Endothelial cell of umbilical vein (primary cell): ENCODE measurements around the gene KRTAP4-8. TPM values are rescaled to one million over a fixed set of nuclear protein-coding genes. Genes with fewer than 3 reads are reported as not detected.

Experiments
- BruUV-seq: library from RNA; stranded (reverse); fragments of 400-500 nt; replicated peaks from 2 replicates; lab custom pipeline; 2021; lab: Mats Ljungman, UMichigan
- CTCF ChIA-PET: fragments of 300-600, 350-600 bp; sonication (Branson Sonifier 250); formaldehyde crosslinking; loops from one replicate; lab custom pipeline; 2021; ENCODE audit warnings: antibody characterized with exemption, inconsistent platforms; lab: Charles Lee
- POLR2A ChIA-PET: fragments of 300-600, 350-600 bp; sonication (Branson Sonifier 250); formaldehyde crosslinking; loops from one replicate; lab custom pipeline; 2021; ENCODE audit warnings: antibody characterized with exemption, inconsistent platforms; lab: Charles Lee
- DNase-seq: peaks from one replicate; pipeline ENCODE4 v3.0.0-alpha.2; 2011; ENCODE audit warnings: low read depth, low spot score
- FAIRE-seq: peaks from 2 replicates; lab custom pipeline; 2011; peaks lifted over from hg19 to GRCh38; lab: Jason Lieb, UNC
- H2AFZ ChIP-seq: 2 replicates; pipeline ENCODE4 v1.6.0; 2012; ENCODE audit warnings: low read depth, low read length, control low read depth, inconsistent platforms
- H3K27ac ChIP-seq: 2 replicates; pipeline ENCODE4 v1.5.1; 2011; ENCODE audit warnings: low read depth, mild to moderate bottlenecking, control low read depth, low read length, moderate library complexity; ENCODE audit not compliant: insufficient read depth
- H3K27me3 ChIP-seq, 2 experiments: 2 replicates each; pipeline versions ENCODE4 v1.6.0 to v1.6.1; 2011; ENCODE audit warnings: low read length in 2 of 2, mixed read lengths in 1 of 2; ENCODE audit not compliant: control insufficient read depth in 2 of 2, insufficient read depth in 2 of 2
- H3K36me3 ChIP-seq, 2 experiments: 2 replicates in 1 of 2; 3 replicates in 1 of 2; pipeline ENCODE4 v1.5.1; 2011; ENCODE audit warnings: low read length in 2 of 2, mild to moderate bottlenecking in 1 of 2, moderate library complexity in 1 of 2; ENCODE audit not compliant: control insufficient read depth in 2 of 2, insufficient read depth in 2 of 2; ENCODE audit errors: extremely low read depth in 1 of 2
- H3K4me1 ChIP-seq: 3 replicates; pipeline ENCODE4 v1.5.1; 2011; ENCODE audit warnings: mild to moderate bottlenecking, low read length; ENCODE audit not compliant: control insufficient read depth, insufficient read depth; ENCODE audit errors: extremely low read depth
- H3K4me2 ChIP-seq: 2 replicates; pipeline ENCODE4 v1.6.1; 2011; ENCODE audit warnings: low read length, control low read depth, mixed read lengths; ENCODE audit not compliant: insufficient read depth
- H3K4me3 ChIP-seq, 3 experiments: fragments of 200-600 bp in 1 of 3; sonication (generic), shearing (Covaris generic) in 1 of 3; replicated peaks in 1 of 3; 2 replicates each; pipeline ENCODE4 v1.5.1; 2011 to 2016; ENCODE audit warnings: control low read depth in 3 of 3, low read length in 3 of 3, mild to moderate bottlenecking in 2 of 3, inconsistent platforms in 1 of 3, low read depth in 1 of 3, moderate library complexity in 1 of 3; ENCODE audit not compliant: insufficient read depth in 1 of 3
- H3K79me2 ChIP-seq: 2 replicates; pipeline ENCODE4 v1.6.0; 2012; ENCODE audit warnings: low read length, inconsistent platforms; ENCODE audit not compliant: control insufficient read depth, insufficient read depth
- H3K9ac ChIP-seq: replicated peaks from 2 replicates; pipeline ENCODE3; 2011; ENCODE audit warnings: low read length, control low read depth; ENCODE audit not compliant: insufficient read depth; ENCODE audit errors: extremely low read depth
- H3K9me1 ChIP-seq: replicated peaks from 3 replicates; pipeline ENCODE4 v1.6.0; 2011; ENCODE audit warnings: mild to moderate bottlenecking, low read length; ENCODE audit not compliant: control insufficient read depth, insufficient read depth; ENCODE audit errors: extremely low read depth
- H3K9me3 ChIP-seq: replicated peaks from 2 replicates; pipeline ENCODE4 v1.5.1; 2012; ENCODE audit warnings: low read length, inconsistent platforms; ENCODE audit not compliant: control insufficient read depth, insufficient read depth
- H4K20me1 ChIP-seq: replicated peaks from 2 replicates; pipeline ENCODE3; 2011; ENCODE audit warnings: mild to moderate bottlenecking, low read length; ENCODE audit not compliant: control insufficient read depth, insufficient read depth; ENCODE audit errors: extremely low read depth
- EZH2 ChIP-seq: IDR thresholded peaks from 2 replicates; pipeline ENCODE4 v1.6.1; 2012; ENCODE audit warnings: borderline replicate concordance, low read depth, mild to moderate bottlenecking, moderate library complexity, low read length, inconsistent platforms; ENCODE audit not compliant: severe bottlenecking
- FOS ChIP-seq: IDR thresholded peaks from 2 replicates; pipeline ENCODE4 v1.6.1; 2011; ENCODE audit warnings: mild to moderate bottlenecking, low read length, moderate library complexity, borderline replicate concordance; ENCODE audit not compliant: insufficient read depth
- GATA2 ChIP-seq: IDR thresholded peaks from 2 replicates; pipeline ENCODE4 v1.7.0; 2011; ENCODE audit warnings: low read depth, mild to moderate bottlenecking, moderate library complexity, mixed read lengths, low read length; ENCODE audit not compliant: insufficient read length, insufficient read depth
- JUN ChIP-seq: IDR thresholded peaks from 2 replicates; pipeline ENCODE4 v1.6.1; 2011; ENCODE audit warnings: borderline replicate concordance, low read depth; ENCODE audit not compliant: insufficient read length, insufficient read depth
- MYC ChIP-seq: IDR thresholded peaks from one replicate; pipeline ENCODE4 v1.6.1; 2011; ENCODE audit warnings: mild to moderate bottlenecking, low read depth, low read length
- POLR2A ChIP-seq: IDR thresholded peaks from 2 replicates; pipeline ENCODE4 v1.6.1; 2012; ENCODE audit warnings: low read depth, mild to moderate bottlenecking, control low read depth, low read length
- POLR2AphosphoS5 ChIP-seq: IDR thresholded peaks from 2 replicates; pipeline ENCODE4 v1.6.1; 2012; ENCODE audit warnings: low read depth, mild to moderate bottlenecking, control low read depth, low read length, moderate library complexity; ENCODE audit not compliant: insufficient read depth
- dilution Hi-C: fragments of 300-500 bp; cut with MboI; formaldehyde crosslinking; loops from one replicate; pipeline ENCODE4 v1.15.0; 2019; ENCODE audit warnings: low sequenced_read_pairs; ENCODE audit not compliant: extremely low pct_ligation_motif_present
- intact Hi-C: fragments of 100-400 bp; cut with micrococcal nuclease; formaldehyde crosslinking; loops from one replicate; pipeline ENCODE4 v1.10.0; 2022
- polyA plus RNA-seq, 4 experiments: library from polyadenylated mRNA; depleted of rRNA in 3 of 4; stranded (reverse) in 3 of 4; unstranded in 1 of 4; fragments of >200 nt; gene quantifications; 2 replicates each; pipeline versions ENCODE4 v1.2.1 to v1.2.3, GENCODE V29; 2011 to 2012; ENCODE audit warnings: missing spikeins in 1 of 4
- total RNA-seq: library from RNA; stranded (reverse); gene quantifications from 2 replicates; pipeline ENCODE4 v1.2.3, GENCODE V29; 2021
- TF ChIP-seq, protein P1 (sequence below): IDR thresholded peaks from 2 replicates; pipeline ENCODE4 v1.6.1; 2011; ENCODE audit not compliant: insufficient read depth, insufficient read length
- TF ChIP-seq, protein P2 (sequence below), 2 donors: IDR thresholded peaks; 1 replicate in 1 of 2; 2 replicates in 1 of 2; pipeline ENCODE4 v1.5.1; 2011; ENCODE audit warnings: low read length in 2 of 2, mild to moderate bottlenecking in 2 of 2, moderate library complexity in 2 of 2, control low read depth in 1 of 2, inconsistent platforms in 1 of 2, low read depth in 1 of 2; ENCODE audit not compliant: insufficient read depth in 1 of 2; ENCODE audit errors: extremely low read depth in 1 of 2

Gene KRTAP4-8
- total and polyA plus RNA-seq, 2 donors (not counting 3 experiments of a cell fraction or from before 2014, with no cell fraction given): not detected

DNA sequence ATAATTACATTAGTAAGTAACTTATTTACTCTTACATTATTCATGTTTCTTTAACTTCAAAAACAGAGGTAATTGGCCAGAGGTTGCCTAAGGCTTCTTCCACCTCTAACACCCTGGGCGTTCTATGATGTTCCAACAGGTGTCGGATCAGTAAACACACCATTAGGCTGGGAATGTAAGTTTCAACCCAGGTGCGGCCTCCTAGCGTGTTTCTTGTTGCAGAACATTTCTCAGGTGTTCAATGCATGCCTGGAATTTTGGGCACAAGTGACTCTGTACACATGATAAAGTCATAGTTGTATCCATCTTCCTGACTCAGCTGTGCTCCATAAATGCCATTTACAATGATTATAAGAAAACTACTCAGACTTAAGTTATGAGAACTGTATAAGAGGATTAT, 43.9 kb downstream of the KRTAP4-8 start:
- intact Hi-C loops: no loop called here
- no peaks in the 10 kb centered on the region for H3K9me1 ChIP-seq
- no TSS peak for BruUV-seq
- no peaks in the 10 kb centered on the region for H3K79me2 ChIP-seq
- H3K27ac ChIP-seq: no peak overlapping the region
- no peaks in the 10 kb centered on the region for H3K9me3 ChIP-seq
- ChIA-PET CTCF (no interaction called here), POLR2A (no interaction called here)
- no peaks in the 10 kb centered on the region for H4K20me1 ChIP-seq
- no peak overlapping the region for H3K4me3 ChIP-seq
- no peaks in the 10 kb centered on the region for H3K4me1 ChIP-seq
- FAIRE-seq: no peak
- no peaks in the 10 kb centered on the region for H3K36me3 ChIP-seq
- H3K27me3 ChIP-seq: peaks cover 1 to 2% of the 10 kb centered on the region in 2 experiments
- no peak overlapping the region for H2AFZ ChIP-seq
- no peak overlapping the region for H3K4me2 ChIP-seq
- dilution Hi-C loops: no loop called here
- no peak for DNase-seq
- H3K9ac ChIP-seq: no peak overlapping the region
- TF ChIP-seq POLR2A: no peak
- TF ChIP-seq FOS: no peak
- TF ChIP-seq EZH2: no peak
- TF ChIP-seq, protein P1, sequence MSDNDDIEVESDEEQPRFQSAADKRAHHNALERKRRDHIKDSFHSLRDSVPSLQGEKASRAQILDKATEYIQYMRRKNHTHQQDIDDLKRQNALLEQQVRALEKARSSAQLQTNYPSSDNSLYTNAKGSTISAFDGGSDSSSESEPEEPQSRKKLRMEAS: no peak

DNA sequence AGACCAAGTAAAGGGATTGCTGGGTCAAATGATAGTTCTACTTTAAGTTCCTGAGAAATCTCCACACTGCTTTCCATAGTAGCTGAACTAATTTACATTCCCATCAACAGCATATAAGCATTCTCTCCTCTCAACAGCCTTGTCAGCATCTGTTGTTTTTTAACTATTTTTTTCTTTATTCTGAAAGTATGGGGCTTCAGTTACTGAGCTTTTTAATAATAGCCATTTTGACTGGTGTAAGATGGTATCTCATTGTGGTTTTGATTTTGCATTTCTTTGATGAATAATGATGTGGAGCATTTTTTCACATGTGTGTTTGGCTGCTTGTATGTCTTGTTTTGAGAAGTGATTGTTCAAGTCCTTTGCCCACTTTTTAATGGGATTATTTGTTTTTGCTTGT, 45.4 kb downstream of the KRTAP4-8 start:
- intact Hi-C loops (no loop called here), dilution Hi-C loops (no loop called here)
- peaks cover 3 to 5% of the 10 kb centered on the region in 2 experiments for H3K27me3 ChIP-seq
- CTCF ChIA-PET: interaction anchor here (1.2 kb wide), 1 partner anchor 497 kb away, joined by 3 read pairs; no protein-coding TSS in a partner anchor
- H3K9me3 ChIP-seq: no peaks in the 10 kb centered on the region
- no peak overlapping the region for H3K4me2 ChIP-seq
- POLR2A ChIA-PET: no interaction called here
- no peak for TF ChIP-seq EZH2
- no peak for TF ChIP-seq GATA2
- TF ChIP-seq POLR2A: no peak
- TF ChIP-seq MYC: no peak
- no peak for TF ChIP-seq JUN
- TF ChIP-seq, protein P1: no peak
- TF ChIP-seq FOS: no peak
- no peak for TF ChIP-seq POLR2AphosphoS5
- TF ChIP-seq, protein P2, sequence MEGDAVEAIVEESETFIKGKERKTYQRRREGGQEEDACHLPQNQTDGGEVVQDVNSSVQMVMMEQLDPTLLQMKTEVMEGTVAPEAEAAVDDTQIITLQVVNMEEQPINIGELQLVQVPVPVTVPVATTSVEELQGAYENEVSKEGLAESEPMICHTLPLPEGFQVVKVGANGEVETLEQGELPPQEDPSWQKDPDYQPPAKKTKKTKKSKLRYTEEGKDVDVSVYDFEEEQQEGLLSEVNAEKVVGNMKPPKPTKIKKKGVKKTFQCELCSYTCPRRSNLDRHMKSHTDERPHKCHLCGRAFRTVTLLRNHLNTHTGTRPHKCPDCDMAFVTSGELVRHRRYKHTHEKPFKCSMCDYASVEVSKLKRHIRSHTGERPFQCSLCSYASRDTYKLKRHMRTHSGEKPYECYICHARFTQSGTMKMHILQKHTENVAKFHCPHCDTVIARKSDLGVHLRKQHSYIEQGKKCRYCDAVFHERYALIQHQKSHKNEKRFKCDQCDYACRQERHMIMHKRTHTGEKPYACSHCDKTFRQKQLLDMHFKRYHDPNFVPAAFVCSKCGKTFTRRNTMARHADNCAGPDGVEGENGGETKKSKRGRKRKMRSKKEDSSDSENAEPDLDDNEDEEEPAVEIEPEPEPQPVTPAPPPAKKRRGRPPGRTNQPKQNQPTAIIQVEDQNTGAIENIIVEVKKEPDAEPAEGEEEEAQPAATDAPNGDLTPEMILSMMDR (IDR thresholded peaks at IDR 0.05; ENCODE audit: extremely low read depth in 1 of 2, insufficient read depth in 1 of 2, low read depth in 1 of 2, low read length in 2 of 2): no peak
- H3K4me1 ChIP-seq: no peaks in the 10 kb centered on the region
- no peak overlapping the region for H2AFZ ChIP-seq
- H3K79me2 ChIP-seq: no peaks in the 10 kb centered on the region
- H3K9ac ChIP-seq: no peak overlapping the region
- H3K4me3 ChIP-seq: no peak overlapping the region
- FAIRE-seq: no peak
- no peaks in the 10 kb centered on the region for H3K36me3 ChIP-seq
- H4K20me1 ChIP-seq: no peaks in the 10 kb centered on the region
- no TSS peak for BruUV-seq
- H3K9me1 ChIP-seq: no peaks in the 10 kb centered on the region
- H3K27ac ChIP-seq: no peak overlapping the region
- no peak for DNase-seq
